NCI-H2196 (cell line): Measurements from ENCODE around the gene MRGPRE.

ENCODE experiments used
- DNase-seq: peaks from one replicate; lab custom pipeline; 2025; ENCODE audit not compliant: unreplicated experiment; lab: John Stamatoyannopoulos, UW

MRGPRE gene

DNA sequence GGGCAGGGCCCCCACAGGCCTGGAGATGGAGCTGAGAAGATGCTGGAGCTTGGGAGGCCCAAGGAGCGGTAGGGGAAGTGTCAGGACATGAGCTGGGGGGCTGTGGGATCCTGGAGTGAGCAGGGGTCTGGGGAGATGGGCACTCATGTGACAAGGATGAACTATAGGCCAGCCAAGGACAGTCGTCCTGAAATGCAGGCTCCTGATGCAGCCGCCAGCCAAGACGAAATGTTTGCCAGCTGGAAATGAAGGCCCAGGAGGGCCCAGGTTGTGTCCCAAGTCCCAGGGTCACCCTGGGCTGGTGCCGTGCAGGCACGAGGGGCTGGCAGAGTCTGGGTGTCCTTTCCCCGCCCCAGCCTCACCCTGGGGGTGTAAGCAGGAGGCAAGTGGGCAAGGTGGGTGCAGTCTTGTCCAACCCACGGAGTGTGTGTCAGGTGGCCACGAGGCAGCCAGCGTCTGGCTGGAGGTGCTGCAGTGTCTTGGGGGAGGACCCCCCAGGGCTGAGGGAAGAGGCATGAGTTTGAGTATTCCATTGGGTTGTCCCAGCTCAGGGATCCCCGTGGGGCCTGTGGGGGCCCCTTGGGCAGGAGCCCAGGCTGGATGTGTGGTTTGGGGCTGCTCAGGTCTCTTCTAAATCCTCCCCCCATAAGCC lies 35.0 kb downstream of the MRGPRE start:
- DNase-seq: no peak

DNA sequence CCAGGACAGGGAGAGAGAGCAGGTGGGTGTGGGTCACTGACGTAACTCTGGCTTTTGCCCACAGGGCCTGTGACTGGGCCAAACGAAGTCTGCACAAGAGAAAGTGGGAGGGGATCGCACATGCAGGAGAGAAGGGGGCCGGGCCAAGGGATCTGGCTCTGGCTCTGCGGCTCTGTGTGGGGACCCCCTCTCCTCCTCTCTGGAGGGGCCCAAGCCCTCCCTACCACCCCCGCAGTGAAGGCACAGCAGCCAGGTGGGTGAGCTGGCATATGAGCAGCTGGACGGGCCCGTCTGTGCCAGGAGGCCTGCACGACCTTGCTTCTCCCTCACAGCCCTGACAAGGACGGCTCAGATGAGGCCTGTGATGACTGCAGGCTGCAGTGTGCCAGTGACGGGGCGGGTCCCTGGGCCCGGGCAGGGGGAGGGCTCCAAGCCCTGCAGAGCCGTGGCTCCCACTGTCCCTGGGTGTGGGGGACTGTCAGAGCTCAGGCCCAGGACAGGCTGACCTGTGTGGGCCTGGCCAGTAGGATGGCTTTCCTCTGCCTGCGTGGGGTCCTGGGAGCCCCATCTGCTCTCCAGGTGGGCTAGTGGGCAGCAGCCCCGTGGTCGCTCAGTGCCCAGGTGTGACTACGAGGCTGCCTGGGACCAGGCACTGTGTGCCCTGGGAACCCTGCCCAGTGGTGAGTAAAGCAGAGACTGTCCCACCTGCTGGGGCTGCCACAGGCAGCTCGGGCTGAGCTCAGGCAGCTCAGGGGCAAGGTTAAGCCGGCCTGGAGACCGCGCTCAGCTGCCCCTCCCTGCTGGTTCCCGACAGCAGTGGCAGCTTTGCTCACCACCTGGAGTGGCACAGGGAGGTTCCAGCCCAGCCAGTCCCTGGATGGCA lies 35.8 kb downstream of the MRGPRE start:
- DNase-seq: no peak

DNA sequence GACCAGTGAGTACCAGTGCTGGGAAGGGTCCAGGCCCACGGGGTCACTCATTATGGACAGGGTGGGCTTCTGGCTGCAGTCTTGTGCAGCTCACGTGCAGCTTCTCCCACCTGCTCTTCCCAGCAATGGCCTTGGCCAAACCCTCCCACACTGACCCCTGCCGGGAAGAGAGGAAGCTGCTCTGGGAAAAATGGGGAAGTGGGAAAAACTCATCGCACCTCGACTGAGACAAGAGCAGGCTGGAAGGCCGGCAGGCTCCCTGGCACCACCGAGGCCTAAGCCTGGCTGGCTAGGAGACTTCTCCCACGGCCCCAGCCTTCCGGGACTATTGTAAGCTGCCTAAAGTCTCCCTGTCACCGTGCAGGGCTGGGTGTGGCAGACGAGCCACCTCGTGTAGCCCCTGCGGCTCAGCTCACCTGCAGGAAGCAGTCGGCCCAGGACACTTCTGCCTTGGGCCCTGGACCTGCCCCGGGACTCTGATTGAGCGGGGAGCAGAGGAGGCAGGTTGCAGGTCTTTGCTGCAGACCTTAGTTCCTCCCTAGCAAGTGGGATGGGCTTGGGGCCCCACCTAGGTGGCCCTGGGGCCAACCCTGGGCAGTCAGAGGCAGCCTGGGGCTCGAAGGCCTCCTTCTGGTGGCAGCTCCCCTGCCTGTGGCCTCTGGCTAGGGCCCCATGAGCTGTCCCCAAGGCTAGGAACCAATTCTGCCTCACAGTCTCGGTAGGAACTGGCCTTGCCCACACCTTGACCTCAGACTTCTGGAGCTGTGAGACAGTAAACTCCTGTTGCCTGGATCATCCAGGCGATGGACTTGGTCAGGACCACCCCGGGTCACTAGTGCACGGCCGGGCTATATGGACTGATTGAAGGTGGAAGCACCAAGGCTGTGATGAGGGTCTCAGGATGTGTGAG lies 36.7 kb downstream of the MRGPRE start:
- no peak for DNase-seq

DNA sequence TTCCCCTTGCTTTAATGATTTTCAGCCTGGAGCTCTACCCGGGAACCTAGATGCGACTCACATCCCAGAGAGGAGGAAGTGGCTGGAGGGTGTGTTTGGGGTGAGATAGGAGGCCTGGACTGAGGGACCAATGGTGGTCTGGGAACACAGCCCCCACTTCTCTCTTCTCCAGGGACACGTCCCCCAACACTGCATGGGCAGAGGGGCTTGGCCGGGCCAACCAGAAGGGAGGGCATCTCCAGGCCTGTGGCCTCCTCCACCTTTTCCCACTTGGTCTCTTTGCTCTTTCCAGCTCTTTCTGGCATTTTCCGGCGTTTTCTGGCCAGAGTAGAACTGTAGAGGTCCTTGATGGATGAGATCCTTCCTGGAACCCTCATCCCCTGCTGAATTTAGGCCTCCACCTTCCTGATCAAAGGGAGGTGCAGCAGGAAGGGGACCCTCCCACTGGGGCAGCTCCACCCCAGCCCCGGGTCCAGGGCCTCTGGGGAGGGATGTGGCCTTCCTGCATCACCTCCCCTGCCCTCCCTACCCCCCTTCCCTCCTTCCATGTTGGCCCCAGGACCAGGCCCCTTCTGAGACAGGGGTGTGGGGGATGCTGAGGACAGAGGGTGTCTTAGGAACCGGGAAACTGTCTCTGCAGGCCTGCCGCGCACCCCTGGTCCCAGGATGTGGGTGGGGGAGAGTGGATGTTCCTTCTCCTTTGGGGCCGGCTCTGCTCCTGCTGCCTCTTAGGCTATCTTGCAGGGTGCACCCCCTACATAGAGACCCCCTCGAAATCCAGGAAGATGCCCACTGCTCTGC lies 38.0 kb downstream of the MRGPRE start:
- DNase-seq: no peak

DNA sequence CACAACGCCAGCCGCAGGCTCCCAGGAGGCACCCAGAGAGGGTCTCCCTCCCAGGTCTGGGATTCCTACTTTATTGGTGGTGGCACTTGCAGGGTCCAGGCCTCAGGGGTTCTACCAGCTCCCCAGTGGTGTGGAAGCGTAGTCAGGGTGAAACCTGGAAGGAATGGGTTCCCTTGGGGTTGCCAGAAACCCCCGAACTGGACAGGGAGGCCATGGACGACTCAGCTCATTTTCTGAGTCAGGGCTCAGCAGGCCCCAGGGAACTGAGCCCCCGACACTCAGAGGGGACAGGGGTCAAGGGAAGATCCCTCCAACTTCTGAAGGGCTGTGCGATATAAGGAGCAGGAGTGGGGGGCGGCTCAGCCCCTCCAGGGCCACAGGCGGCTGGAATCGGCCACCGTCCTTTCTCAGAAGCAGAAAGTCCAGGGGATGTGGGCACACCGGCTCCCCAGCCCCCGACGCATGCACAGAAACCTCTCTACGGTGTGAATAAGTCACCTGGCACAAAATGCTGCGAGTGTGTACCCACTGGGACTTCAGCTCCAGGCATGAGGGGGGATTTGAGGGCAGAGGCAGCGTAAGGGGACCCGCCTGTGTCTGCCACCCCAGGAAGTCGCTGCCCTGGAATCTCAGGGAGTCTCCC lies 38.7 kb downstream of the MRGPRE start:
- DNase-seq: no peak

DNA sequence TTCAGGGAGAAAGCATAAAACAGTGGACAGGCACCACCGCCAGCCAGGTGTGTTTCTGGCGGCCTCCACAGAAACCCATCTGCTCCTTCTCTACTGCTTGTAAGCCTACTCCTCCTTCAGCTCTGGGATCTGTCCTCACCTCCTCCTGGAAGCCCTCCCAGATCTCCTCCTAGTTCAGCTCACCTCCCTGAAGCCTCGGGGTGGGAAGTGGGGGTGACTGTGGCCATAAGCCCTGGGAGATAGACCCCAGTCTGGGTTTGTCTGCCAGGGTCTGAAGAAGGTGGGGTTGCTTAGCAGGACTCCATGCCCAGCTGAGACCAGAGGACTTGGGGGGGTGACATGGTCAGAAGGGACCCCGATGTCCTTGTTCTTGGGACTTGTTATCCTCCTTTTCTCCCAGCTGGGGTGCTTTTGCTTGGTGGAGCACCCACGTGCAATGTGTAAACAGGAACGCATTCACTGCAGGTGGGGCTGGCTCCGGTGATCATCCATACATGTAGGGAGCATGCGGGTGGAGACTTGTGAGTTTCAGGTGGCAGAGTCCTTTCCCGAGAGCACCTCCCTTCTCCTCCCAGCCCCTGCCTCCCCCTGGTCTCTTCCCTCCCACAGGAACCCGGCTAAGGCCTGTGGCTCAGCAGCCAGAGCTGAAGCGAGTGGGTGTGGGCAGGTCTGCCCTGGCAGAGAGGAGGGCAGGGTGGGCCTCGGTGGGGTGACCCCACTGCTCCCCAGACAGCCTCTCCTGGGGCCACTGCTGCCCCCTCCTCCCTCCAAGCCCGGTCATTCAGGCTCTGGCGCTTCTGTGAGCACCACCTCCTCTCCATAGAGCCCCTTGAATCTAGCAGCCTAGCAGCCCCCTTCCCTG lies 39.5 kb downstream of the MRGPRE start:
- no peak for DNase-seq

DNA sequence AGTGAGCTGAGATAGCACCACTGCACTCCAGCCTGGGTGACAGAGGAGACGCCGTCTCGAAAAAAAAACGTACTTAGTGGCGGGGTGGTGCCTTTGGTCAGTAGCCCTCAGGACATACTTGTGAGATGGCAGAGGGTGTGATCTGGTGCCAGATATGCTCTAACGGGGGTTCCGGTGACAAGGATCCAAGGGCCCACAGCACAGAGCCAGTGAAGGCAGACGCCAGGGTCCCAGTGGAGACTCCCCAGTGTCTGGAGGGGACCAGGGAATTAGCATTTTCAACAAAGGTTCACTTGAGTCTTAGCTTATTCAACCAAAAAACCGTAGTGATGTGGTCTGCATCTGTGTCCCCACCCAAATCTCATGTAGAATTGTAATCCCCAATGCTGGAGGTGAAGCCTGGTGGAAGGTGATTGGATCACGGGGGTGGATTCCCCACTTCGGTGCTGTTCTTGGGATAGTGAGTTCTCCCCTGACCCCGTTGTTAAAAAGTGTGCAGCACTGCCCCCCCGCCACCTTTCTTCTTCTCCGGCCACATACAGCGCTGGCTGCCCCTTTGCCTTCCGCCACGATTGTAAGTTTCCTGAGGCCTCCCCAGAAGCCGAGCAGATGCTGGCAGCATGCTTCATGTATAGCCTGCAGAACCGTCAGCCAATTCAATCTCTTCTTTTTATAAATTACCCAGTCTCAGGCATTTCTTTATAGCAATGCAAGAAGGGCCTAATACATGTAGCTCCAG lies 40.5 kb downstream of the MRGPRE start:
- no peak for DNase-seq

DNA sequence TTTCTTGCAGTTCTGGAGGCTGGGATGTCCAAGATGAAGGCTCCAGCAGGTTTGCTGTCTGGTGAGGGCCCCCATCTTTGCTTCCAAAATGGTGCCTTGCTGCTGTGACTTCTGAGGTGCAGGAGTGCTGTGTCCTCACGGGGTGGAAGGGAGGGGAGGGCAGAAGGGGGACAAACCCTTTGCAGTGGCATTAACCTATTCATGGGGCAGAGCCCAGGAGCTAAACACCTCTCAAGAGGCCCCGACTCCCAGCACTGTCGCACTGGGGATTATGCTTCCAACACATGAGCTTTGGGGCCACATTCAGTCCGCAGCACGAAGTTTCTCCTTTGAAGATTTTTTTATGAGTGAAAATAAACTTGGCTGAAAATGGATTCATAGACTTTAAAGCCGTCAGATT lies 41.6 kb downstream of the MRGPRE start:
- no peak for DNase-seq

DNA sequence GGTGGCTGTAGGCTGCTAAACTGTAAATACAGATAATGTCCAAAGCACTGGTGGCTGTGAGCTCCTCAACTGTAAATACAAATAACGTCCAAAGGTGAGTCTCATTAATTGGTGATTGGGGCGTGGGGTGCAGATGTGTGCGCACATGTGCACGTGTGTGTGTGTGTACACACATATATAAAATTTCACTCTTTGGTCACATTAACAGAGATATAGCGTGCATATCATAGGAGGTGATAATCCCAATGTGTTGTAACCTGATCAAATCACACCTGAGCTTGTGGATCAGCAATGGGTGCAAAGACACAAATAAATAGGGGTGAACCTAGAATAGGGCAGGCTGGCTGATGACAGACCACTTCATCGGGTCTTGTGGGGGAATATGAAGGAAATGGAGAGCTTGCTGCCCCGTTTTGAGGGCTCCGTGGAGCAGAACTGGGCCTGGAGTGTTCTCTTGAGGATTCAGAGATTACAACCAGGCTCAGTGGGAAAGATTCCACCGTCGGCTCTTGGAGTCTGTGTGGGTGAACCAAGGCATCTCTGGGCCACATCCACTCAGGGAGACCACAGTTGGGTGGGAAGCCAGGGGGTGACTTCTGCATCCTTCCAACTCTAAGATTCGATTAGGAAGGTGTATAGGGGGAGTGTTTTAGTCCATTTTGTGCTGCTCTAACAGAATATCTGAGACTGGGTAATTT lies 42.2 kb downstream of the MRGPRE start:
- DNase-seq: no peak

DNA sequence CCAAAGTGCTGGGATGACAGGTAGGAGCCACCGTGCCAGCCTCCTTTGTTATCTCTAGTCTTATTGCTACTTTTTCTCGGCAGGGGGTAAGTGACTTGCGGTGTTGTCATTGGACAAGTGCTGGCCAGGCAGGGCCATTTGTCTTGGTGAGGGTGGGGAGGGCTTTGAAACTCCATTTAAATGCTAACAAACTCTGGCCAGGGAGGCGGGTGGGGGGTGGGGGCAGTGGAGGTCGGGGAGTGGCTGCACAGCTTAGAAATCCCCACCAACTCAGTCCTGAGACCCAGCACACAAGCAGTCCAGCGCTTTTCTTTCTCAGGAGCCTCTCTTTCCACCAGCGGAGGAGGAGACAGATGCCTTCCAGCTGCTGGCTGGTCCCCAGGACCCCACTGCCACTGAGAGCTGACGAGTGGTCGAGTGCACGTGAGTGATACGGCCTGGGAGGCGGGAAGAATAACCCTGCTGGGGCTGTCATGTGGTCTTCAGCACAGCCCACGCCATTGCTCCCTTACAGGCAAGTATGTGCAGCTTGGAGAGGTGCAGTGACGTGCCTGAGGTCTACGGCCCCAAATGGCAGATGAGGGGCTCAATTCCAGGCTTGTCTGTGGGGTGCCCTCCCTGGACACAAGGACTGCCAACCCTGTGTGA lies 42.9 kb downstream of the MRGPRE start:
- no peak for DNase-seq

DNA sequence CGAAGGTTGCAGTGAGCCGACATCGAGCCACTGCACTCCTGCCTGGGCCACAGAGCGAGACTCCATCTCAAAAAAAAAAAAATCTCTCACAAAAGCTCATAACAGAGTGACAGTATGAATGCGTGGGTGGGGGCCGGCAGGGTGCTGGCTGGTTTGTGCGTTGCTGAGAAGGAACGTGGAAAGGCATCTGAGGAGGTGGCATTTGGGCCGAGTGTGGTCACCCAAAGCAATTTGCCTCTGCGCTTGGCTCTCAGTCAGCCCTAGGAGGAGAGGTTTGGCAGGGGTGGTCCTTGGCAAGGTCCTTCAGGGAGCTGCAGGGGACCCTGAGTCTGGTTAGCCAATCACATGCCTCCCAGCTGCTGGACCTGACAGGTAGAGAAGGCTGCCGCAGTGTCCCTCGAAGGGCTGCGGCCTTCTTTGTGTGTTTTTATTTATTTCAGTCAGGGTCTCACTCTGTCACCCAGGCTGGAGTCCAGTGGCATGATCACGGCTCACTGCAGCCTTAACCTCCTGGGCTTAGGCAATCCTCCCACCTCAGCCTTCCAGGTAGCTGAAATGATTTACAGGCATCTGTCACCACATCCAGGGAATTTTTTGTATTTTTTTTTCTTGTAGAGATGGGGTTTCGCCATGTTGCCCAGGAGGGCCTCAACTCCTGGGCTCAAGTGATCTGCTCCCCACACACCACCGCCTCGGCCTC lies 43.6 kb downstream of the MRGPRE start:
- no peak for DNase-seq

DNA sequence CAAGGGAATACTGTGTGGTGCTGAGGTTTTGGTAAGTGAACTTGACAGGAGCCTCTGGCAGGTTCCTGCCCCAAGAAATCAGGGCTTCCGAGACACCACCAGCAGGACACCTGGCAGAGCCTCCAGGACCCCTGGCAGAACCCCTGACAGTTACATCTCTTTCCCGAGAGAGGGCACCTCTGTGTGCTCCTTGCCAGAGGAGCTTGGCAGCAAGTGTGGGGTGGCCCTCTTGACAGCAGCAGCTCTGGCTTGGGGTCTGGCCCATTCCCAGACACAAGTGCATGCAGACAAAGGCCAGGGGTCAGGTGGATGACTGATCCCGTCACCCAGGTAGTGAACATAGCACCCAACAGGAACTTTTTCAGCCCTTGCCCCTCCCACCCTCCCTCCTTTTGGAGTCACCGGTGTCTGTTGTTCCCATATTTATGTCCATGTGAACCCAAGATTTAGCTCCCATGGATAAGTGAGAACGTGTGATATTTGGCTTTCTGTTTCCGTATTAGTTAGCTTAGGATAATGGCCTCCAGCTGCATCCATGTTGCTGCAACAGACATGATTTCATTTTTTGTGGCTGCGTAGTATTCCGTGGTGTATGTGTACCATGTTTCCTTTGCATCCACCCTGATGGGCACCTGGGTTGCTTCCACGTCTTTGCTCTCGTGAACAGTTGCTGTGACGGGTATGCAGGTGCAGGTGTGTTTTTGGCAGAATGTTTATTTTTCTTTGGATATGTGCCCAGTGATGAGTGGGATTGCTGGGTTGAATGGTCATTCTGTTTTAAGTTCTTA lies 45.9 kb downstream of the MRGPRE start:
- DNase-seq: no peak

DNA sequence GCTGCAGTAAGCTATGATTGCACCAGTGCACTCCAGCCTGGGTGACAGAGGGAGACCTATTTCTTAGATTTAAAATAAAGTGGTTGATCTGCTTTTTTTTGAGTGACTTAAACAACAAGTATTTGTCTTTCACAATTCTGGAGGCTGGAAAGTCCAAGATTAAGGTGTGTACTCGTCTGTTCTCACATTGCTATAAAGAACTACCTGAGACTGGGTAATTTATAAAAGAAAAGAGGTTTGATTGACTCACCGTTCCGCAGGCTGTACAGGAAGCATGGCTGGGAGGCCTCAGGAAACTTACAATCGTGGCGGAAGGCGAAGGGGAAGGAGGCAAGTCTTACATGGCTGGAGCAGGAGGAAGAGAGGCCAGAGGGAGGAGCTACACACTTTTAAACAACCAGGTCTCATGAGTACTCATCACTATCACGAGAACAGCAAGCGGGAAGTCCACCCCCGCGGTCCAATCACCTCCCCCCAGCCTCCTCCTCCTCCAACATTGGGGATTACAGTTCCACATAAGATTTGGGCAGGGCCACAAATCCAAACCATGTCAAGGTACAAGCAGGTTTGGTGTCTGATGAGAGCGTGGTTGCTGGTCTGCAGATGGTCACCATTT lies 47.4 kb downstream of the MRGPRE start:
- DNase-seq: no peak

DNA sequence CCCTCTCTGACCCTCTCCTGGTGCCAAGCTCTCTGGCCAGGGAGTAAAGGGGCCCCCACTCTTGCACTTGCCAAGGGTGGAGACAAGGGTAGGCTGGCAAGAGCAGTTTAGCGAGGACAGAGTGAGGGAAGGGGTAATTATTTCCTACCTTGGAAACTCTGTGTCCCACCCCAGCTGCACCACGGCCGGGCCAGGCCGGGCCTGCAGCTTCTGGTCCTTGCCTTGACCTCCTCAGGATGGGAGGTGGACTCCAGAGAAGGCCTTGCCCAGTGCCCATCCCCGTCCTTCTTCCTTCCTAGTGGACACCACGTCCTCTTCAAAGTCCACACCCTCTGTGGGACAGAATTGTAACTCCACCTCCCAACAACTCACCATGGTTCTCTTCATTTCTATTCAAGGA lies 48.7 kb downstream of the MRGPRE start:
- DNase-seq: no peak

DNA sequence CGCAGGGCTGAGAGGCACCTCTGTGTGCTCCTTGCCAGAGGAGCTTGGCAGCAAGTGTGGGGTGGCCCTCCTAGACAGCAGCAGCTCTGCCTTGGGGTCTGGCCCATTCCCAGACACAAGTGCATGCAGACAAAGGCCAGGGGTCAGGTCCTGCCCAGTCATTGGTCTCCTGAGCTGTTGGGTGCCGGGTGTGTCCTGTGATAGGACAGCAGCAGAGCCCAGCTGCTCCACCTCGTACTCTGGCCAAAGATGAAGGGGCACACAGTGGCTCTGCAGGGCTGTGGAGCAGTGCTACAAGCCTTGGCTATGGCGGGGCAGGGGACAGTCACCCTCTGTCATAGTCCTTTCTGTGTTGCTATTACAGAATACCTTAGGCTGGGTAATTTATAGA lies 49.8 kb downstream of the MRGPRE start:
- DNase-seq: no peak
